CD4-positive, alpha-beta T cell treated with Interleukin-6 for 4 hours (primary cell): ENCODE results near the gene C1orf167.
"Not testable (repeated sequence)": the region's sequence is repeated elsewhere in the genome, so short reads cannot be mapped to it uniquely, and the experiment has no call there.

Experiments used
- DNase-seq: peaks from one replicate; pipeline ENCODE4 v3.0.0-alpha.2; 2020; ENCODE audit warnings: mixed read lengths

The C1orf167 gene

DNA sequence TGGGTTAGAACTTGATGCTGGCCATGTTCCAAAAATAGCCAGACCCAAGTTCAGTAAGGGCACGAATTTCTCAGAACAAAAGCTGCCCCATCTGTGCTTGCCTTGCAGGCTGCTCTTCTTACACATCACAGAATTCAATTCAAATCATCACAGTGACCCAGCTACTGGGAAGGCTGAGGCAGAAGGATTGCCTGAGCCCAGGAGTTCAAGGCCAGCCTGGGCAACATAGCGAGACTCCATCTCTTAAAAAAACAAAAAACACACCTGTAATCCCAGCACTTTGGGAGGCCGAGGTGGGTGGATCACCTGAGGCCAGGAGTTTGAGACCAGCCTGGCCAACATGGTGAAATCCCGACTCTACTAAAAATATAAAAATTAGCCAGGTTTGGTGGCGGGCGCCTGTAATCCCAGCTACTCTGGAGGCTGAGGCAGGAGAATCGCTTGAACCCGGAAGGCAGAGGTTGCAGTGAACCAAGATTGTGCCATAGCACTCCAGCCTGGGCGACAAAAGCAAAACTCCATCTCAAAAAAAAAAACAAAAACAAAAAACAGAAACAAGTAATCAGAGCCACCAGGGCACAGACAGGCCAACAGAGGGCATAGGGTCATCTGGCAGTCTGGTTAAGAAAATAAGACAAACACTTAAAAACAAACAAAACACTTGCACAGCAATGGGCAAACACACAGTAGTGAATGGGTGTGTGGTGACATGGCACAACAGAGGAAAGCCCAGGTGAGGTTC is 42.1 kb downstream of the C1orf167 start:
- not testable (repeated sequence) for DNase-seq

DNA sequence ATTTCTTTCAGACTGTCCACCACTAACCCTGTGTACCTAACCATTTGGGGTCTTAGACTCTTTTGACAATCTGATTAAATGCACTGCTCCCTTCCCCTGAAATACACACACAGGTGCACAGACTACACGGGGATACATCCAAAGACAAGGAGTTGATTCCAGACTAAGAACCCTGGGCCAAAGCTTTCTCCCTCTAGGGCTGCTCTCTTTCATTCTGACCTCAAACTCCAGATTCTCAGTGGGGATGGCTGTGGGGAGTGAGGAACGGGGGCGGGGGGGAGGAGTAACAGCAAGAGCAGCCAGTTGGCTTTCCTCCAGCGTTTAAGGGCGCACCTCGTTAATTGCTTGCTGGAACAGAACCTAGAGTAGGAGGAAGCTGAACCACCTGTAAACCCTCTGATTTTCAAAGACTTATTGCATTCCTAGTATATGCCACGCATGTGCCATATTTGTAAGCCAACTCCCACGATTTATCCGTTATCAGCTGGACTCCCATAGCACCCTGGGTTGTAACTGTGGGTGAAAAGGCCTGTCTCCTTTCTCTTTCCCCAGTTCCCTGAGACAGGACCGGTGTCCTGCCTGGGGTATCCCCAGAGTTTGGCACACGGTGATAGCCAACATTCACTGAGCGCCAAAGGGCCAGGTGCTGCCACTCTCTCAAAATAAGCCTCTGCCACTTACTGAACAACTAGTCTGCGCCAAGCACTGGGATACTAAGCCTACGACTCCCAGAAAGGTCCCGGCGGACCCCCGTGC is 42.9 kb downstream of the C1orf167 start:
- DNase-seq = peak; percentile 59

DNA sequence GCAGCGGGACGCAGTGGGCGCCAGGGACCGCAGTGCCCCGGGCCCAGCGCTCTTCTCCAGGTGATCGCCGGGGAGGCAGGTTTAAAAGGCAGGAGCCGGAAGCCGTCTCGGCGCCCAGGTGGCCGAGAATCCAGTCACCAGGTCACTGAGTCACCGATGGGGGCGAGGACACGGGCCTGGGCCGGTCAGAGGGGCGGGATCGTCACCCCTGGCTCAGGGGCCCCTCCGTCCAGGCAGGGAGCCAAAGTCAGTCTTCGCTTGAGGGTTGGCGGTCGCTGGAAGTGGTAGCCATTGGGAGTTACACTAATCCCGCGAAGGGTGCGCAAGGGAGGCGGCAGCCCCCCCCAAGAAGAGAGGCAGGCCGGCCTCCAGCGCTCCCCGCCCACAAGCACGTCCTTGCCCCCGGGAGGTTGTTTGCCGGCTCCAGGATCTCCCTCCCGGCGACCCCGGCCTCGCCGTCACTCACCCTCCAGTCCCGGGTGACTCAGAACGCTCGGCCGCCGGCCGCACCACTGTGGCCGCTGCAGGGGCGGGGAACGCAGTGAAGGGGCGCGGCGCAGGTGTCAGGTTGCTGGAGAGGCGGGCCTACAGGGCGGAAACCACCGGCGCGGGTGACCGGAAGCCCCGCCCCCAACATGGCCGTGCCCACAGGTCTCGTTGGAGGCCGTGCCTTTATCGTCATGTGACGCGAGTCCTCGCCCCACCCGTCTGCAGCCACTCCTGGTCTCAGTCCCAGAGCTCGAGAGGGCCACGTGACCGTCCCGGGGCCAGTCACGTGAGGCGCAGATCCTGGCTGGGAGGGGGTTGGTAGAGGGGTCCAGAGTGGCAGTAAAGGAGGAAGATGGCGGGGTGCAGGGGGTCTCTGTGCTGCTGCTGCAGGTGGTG is 43.7 kb downstream of the C1orf167 start, which contains the start of the genes CLCN6 and MTHFR:
Gene CLCN6 (plus strand): TSS at position 770 of the 885 bp plus-strand sequence. CDS start 72 bp downstream, at position 842.
Gene MTHFR (minus strand): TSS at position 543 of the 885 bp plus-strand sequence. CDS start 2,848 bp downstream, outside the sequence.
- DNase-seq = peak; percentile 99

DNA sequence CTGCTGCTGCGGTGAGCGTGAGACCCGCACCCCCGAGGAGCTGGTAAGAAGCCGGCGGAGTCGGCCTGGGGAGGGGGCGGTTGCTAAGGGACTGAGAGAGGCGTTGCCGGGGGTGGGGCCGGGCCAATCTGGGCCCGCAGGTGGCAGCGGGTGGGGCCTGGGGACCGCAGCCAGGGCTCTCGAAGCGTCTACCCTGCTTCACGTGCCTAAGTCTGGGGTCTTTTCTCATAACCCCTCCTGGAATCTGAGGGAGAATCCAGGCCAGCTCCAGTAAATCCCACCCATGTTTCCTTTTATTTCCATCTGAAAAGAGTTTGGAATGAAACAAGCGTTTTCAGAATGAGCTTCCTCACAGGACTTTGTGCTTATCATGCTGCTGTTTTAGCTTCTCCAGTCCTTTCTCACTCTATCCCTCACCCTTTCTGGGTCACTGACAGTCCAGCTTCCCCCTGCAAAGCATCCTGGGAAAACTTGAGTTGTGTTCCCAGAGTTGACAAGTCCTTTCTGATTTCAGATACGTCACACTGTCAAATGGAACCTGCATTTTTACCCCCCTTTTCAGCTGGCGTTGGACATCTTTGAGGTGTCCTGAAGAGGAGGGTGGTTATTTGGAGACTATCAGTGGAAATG is 44.4 kb downstream of the C1orf167 start:
- no peak for DNase-seq

DNA sequence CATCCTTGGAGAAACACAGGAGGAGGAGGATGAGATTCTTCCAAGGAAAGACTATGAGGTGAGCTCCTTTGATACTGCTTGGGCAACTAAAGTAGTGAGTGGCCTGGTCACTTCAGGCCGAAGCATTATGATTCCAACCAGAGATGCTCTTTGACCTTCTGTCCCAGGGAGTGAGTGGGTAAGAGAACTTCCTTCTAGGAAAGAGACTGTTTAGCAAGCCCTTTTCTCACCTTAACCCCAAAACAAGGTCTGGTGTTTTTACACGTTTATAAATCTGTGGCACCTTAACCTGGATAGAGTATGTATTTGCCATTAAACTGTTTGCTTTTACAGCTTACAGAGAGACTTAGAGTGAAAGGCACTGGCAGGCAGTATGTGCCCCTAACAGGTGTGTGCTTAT is 45.1 kb downstream of the C1orf167 start:
- DNase-seq = no peak

DNA sequence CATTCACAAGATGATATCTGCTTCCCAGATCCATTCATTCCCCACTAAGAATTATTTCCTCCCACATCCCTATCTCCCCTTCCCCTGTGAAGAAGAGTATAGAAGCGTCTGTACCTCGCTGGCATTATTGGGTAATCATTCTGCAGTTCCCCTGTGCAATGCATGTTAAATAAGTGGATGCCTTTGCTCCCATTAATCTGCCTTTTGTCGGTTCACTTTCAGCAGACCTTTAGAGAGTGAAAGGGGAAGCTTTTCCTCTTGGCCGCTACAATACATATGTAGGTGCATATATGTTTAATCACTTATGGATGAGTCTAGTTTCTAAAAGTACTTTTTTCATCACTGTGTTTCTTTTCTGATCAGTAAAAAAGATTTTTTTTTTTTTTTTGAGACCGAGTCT is 51.0 kb downstream of the C1orf167 start:
- DNase-seq = no peak

DNA sequence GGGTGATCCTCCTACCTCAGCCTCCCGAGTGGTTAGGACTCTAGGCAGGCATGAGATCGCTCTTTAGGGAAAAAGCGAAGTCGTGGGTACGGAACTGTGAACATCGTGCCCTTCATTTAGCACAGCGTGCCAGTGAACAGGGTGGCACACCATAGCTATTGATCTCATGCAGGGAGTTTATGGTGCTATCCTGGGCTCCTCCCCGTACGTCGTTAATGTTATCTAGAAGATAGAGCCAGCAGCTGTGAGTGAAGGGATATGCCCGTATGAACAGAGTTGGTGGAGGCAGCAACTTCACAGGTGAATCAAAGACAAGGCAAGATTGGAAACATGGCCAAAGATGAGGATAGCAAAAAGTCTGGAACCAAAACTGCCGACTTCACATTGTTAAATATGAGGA is 55.2 kb downstream of the C1orf167 start:
- DNase-seq = no peak

DNA sequence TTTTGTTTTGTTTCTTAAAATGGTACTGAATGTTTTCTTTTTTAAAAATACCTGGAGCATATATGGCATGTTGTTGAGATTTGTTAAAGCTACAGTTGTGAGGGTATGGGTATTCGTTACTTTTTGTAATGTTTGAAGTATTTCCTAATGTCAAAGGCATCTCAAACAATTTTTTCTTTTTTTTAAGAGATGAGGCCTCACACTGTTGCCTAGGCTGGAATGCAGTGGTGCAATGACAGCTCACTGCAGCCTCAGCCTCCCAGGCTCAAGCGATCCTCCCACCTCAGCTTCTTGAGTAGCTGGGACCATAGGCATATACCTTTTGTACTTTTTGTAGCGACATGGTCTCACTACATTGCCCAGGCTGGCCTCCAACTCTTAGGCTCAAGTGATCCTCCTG is 60.1 kb downstream of the C1orf167 start:
- DNase-seq = no peak

DNA sequence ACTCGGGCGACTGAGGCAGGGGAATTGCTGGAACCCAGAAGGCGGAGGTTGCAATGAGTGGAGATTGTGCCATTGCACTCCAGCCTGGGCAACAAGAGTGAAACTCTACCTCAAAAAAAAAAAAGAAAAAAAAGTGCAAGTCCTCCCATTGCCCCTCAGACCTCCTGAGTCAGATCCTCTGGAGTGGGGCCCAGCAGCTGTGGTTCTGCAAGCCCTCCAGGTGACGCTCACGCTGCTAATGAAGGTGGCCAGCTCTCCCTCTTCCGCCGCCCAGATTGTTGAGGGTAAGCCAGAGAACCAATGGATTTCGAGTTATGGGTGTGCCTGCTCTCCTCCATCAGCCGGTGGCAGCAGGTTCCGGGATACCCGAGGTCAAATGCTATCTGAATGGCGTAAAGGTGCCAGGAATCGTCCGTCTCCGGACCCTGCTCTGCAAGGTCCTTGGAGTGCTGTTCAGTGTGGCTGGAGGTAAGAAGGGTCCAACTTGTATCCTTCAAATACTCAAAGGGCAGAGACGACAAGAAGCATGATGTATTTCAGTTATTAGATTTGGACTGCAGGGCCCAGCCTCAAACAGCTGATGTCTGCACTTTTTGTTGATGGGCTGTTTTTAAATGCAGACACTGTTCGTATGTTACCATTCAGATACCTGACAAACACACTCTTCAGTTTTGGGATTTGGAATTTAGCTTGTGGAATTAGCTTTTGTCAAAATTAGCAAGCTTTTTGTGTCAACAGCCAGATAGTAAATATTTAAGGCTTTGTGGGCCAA is 61.6 kb downstream of the C1orf167 start:
- no peak for DNase-seq

DNA sequence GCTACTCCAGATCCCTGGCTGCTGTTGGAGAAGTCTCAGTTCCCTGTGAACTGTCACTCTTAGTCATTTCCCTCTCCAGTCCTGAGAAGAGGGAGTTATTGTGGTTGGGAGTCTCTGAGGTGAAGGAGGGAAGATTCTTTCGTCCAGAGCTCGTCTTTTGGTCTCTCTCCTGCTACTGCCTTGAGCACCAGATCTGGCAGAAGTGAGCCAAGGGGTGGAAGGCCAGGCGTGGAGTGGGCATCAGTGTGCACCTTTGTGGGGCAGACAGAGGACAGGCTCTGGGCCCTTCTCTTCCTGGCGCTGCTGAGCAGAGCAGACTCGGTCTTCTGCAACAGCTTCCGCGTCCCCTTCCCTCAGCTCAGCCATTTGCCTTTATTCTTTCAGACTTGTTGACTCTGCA is 63.1 kb downstream of the C1orf167 start:
- DNase-seq = no peak

DNA sequence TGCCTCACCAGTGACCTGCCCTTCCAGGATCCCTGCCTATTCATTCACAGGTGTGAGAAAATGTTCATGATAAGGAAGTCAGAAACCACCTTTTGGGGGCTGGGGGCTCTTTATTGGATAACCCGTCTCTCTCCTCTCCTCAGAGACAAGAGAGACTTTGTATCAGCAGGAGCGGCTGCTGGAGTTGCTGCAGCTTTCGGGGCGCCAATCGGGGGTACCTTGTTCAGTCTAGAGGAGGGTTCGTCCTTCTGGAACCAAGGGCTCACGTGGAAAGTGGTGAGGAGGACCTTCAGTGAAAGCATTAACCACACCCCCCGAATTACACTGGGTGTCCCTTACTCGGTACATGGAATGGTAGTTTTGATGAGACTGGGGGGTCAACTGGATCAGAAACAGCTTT is 65.0 kb downstream of the C1orf167 start:
- no peak for DNase-seq

DNA sequence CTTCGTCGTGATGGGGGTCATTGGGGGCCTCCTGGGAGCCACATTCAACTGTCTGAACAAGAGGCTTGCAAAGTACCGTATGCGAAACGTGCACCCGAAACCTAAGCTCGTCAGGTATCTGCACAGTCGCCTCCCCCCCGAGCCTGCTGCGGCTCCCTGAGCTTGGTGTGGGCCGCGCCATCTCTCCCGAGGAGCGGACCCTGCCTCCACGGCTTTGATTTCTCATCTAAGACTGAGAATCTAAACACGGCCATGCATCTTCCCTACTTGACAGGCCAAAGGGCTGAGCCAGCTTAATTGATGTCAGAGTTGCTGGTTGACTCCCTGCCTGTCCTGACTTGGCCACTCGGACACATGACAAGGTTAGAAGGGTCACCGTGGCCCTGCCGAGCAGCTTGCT is 66.5 kb downstream of the C1orf167 start:
- DNase-seq = no peak

DNA sequence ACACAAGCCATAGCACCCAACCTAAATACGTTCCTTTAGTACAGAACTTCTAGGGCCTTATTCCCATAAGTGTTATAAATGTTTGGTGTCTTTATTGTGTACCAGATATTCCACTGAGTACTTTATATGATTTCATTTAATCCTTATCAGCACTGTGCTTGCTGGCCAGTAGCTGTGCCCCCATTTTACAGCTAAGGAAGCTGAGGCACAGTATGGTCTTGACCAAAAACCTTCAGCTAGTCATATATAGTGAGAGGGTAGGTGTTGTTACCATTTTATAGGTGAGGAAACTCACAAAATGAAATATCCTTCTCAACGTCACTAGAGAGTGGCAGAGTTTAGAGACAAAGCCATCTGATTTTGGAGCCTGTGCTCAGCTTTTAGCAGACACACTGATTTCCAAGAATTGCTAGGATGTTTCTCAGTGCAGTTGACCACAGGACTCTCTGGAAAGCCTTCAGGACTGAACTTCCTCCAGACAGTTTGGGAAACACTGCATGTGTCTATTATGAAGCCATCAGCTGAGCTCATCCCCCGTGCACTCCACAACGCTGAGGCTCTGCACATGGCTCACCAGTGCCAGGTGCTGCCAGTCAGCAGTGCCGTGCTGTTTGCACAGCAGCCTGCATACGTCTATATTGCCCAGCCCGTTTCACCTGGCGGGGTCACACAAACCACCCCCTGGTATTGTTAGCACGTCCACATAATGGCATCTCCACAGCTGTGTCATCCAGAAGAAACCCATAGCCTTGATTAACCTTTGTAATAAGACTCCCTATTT is 70.1 kb downstream of the C1orf167 start:
- no peak for DNase-seq

DNA sequence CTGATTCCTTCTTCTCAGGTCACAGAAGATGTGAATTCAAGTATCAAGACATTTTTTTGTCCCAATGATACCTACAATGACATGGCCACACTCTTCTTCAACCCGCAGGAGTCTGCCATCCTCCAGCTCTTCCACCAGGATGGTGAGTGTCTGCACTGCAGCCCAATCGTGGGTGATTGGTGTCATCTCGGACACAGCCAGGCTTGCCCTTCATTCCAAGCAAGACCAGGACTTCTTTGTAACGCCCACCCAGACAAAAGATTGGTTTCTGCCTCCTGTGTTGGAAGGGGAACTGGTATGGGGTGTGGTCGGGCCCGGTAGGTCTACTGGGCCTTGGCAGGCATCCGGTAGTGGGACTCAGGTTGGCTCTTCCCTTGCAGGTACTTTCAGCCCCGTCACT is 71.5 kb downstream of the C1orf167 start:
- no peak for DNase-seq

DNA sequence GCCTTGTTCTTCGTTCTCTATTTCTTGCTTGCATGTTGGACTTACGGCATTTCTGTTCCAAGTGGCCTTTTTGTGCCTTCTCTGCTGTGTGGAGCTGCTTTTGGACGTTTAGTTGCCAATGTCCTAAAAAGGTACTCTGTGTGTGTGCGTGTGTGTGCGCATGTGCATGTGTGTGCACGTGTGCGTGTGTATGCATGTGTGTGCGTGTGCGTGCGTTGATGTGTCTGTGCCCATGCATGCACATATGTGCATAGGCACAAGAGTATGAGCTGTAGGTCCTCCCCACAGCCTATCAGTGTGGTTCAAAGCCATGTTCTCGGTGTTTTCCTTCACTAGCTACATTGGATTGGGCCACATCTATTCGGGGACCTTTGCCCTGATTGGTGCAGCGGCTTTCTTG is 71.9 kb downstream of the C1orf167 start:
- no peak for DNase-seq

DNA sequence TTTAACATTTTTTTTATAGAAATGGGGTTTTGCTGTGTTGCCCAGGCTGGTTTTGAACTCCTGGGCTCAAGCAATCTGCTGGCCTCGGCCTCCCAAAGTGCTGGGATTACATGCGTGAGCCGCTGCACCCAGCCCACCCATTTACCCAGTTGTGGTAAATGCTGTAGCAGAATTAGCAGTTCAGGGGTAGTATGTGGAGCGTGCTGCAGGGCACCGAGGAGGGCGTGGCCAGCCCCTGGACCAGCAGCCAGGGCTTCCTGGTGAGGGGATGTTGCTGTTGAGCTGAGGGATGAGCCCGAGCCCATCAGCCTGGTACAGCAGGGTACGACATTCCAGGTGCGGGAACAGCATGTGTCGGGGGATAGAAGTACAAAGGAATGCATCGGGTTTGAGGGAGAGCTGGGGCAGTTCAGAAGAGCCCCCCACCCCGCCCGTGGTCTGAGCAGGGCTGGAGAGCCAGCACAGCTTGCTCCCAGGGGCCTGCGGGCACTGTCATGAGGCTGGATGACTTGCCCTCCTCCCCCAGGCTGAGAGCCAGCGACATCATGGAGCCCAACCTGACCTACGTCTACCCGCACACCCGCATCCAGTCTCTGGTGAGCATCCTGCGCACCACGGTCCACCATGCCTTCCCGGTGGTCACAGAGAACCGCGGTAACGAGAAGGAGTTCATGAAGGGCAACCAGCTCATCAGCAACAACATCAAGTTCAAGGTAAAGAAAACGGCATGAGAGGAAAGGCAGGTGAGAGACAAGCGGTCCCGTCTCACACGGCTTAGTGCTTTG is 73.6 kb downstream of the C1orf167 start:
- DNase-seq = no peak

DNA sequence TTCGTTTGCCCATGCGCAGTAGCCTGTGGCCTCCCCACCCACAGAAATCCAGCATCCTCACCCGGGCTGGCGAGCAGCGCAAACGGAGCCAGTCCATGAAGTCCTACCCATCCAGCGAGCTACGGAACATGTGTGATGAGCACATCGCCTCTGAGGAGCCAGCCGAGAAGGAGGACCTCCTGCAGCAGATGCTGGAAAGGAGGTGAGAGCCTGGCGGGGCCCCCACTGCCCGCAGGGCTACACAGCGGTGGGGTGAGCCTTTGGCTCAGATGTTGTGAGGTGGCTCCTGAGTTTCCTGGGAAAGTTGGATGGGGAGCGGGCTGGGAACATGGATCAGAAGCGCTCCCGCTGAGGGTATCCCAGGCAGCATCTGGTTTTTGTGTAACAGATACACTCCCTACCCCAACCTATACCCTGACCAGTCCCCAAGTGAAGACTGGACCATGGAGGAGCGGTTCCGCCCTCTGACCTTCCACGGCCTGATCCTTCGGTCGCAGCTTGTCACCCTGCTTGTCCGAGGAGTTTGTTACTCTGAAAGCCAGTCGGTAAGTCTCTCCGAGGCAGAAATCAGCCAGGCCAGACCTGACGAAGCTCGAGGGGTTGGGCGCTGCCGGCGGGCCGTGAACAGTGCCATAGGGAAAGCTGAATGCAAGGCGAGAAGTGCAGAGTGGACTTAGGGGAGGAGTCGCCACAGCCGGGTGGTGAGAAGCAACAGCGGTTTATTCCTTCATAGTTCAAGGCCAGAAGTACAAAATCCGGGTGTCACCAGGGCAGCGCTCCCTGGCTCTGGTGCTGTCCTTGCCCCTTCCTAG is 75.2 kb downstream of the C1orf167 start:
- DNase-seq = no peak

DNA sequence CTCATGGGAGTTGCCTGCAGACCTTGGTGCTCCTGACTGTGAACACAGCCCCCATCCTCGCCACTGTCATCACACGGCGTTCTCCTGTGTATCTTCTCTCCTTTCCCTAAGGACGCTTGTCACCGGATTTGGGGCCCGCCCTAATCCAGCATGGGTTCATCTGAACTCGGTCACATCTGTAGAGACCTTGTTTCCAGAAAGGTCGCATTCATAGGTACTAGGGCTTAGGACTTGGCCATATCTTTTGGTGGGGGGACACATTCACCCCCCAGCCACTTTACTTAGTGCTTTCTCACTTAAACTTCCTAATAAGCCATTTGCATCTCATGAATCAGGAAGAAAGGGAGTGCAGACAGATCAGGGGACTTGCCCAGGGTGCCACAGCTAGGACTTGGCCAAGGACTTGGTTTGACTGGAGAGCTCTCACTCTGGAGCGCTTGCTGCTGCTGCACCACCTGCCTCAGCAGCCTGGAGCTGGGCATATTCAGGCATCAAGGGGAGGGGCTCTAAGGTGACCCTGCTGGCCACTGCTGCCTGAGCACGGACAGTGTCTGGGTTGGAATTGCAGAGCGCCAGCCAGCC is 75.9 kb downstream of the C1orf167 start:
- no peak for DNase-seq
